Testis (tissue), 2 donors: ENCODE data around the gene SUSD2.

Experiments
- POLR2A ChIP-seq: fragments of 450-650 bp; IDR thresholded peaks from one replicate; pipeline ENCODE4 v1.6.1; 2017; ENCODE audit warnings: antibody characterized with exemption, mild to moderate bottlenecking, moderate library complexity
- TF ChIP-seq, protein P1 (sequence below), 3 experiments: fragments of 450-650 bp in 2 of 3; fragments of 200-600 bp in 1 of 3; sonication (generic) in 1 of 3; IDR thresholded peaks; one replicate each; pipeline ENCODE4 v1.5.1; 2016 to 2019; ENCODE audit warnings: antibody characterized with exemption in 3 of 3, mild to moderate bottlenecking in 2 of 3, moderate library complexity in 1 of 3

DNA sequence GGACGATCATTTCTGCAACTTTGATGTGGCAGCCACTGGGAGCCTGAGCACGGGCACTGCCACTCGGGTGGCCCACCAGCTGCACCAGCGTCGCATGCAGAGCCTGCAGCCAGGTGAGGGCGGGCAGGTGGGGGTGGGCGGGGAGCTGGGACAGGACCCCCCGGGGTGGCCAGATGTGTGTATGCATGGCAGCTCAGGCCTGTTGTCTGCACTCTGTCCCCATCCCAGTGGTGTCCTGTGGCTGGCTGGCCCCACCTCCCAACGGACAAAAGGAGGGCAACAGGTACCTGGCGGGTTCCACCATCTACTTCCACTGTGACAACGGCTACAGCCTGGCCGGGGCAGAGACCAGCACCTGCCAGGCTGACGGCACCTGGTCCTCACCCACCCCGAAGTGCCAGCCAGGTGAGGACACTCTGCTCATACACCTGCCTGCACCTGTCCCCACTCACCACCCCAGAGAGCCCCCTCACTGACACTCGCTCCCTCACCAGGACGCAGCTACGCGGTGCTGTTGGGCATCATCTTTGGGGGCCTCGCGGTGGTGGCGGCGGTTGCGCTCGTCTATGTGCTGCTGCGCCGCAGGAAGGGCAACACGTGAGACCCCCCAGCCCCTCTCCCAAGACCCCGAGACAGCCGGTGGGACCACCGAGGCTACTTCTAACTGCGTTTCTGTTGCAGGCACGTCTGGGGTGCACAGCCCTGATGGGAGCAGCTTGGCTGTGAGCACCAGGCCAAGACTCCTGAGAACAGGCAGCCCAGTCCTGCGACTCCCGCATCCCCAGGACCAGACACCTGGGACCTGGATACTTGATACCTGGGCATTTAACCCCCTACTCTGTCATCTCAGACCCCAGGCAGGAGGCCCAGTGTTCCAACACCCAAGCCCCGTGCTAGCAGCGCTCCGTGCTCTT lies 6.7 kb downstream of the SUSD2 start:
- TF ChIP-seq, protein P1, sequence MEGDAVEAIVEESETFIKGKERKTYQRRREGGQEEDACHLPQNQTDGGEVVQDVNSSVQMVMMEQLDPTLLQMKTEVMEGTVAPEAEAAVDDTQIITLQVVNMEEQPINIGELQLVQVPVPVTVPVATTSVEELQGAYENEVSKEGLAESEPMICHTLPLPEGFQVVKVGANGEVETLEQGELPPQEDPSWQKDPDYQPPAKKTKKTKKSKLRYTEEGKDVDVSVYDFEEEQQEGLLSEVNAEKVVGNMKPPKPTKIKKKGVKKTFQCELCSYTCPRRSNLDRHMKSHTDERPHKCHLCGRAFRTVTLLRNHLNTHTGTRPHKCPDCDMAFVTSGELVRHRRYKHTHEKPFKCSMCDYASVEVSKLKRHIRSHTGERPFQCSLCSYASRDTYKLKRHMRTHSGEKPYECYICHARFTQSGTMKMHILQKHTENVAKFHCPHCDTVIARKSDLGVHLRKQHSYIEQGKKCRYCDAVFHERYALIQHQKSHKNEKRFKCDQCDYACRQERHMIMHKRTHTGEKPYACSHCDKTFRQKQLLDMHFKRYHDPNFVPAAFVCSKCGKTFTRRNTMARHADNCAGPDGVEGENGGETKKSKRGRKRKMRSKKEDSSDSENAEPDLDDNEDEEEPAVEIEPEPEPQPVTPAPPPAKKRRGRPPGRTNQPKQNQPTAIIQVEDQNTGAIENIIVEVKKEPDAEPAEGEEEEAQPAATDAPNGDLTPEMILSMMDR (IDR thresholded peaks at IDR 0.05) = no peak
- TF ChIP-seq POLR2A = no peak
